ENCODE data around the gene KCTD16. TPM values are rescaled to one million over a fixed set of nuclear protein-coding genes. Genes with fewer than 3 reads are reported as not detected.

Gene KCTD16
- polyA plus RNA-seq, 1 donor (not counting 4 experiments of a cell fraction or from before 2014, with no cell fraction given): 0.04 TPM

- H3K79me2 ChIP-seq (ENCODE audit: control insufficient read depth, insufficient read depth, low read length): no peaks in the 10 kb centered on the region
- no peak overlapping the region for H3K9ac ChIP-seq (ENCODE audit: control insufficient read depth, extremely low read depth, insufficient read depth, low read length)
- no peak for FAIRE-seq
- H3K27me3 ChIP-seq (ENCODE audit: control insufficient read depth, extremely low read depth, insufficient read depth, low read length): no peaks in the 10 kb centered on the region
- H3K9me3 ChIP-seq (ENCODE audit: control insufficient read depth, low read depth, low read length): no peaks in the 10 kb centered on the region
- H3K36me3 ChIP-seq (ENCODE audit: control insufficient read depth in 2 of 2, extremely low read depth in 1 of 2, insufficient read depth in 2 of 2, low read length in 2 of 2): no peaks in the 10 kb centered on the region
- no peaks in the 10 kb centered on the region for H3K9me1 ChIP-seq (ENCODE audit: control insufficient read depth, extremely low read depth, insufficient read depth, low read length)
- DNase-seq (ENCODE audit: low read depth, low spot score): no peak
- no peaks in the 10 kb centered on the region for H4K20me1 ChIP-seq (ENCODE audit: control insufficient read depth, extremely low read depth, insufficient read depth, low read length)
- H2AFZ ChIP-seq (ENCODE audit: control insufficient read depth, low read length): no peak overlapping the region
- dilution Hi-C loops (cut with MboI; ENCODE audit: extremely low pct_ligation_motif_present, low sequenced_read_pairs): no loop called here
- TF ChIP-seq CTCF (optimal IDR thresholded peaks at IDR 0.05 in 1 of 3, IDR thresholded peaks at IDR 0.05 in 1 of 3, conservative IDR thresholded peaks at IDR 0.05 in 1 of 3; ENCODE audit: extremely low read depth in 1 of 3, insufficient read depth in 2 of 3, low read length in 3 of 3) (no peak), EZH2 (IDR thresholded peaks at IDR 0.05; ENCODE audit: low read length) (no peak)
- no peak overlapping the region for H3K4me3 ChIP-seq (ENCODE audit: control insufficient read depth in 2 of 3, extremely low read depth in 1 of 3, insufficient read depth in 2 of 3, low read depth in 1 of 3, low read length in 3 of 3)
- no peak overlapping the region for H3K27ac ChIP-seq (ENCODE audit: control insufficient read depth, insufficient read depth, low read length)
- H3K4me2 ChIP-seq (ENCODE audit: control insufficient read depth, extremely low read depth, insufficient read depth, low read depth, low read length): no peak overlapping the region
- no peaks in the 10 kb centered on the region for H3K4me1 ChIP-seq (ENCODE audit: control insufficient read depth, extremely low read depth, insufficient read depth, low read length)
Measured at GRCh38 chr5:144315994-144316634, 145.4 kb downstream of the KCTD16 start.

GRCh38 chr5:144318011-144318410 is 147.3 kb downstream of the KCTD16 start:
- Histone ChIP-seq H3K4me3 (ENCODE audit: control insufficient read depth in 2 of 3, extremely low read depth in 1 of 3, insufficient read depth in 2 of 3, low read depth in 1 of 3, low read length in 3 of 3) (no peak overlapping the region), H2AFZ (ENCODE audit: control insufficient read depth, low read length) (no peak overlapping the region), H3K27ac (ENCODE audit: control insufficient read depth, insufficient read depth, low read length) (no peak overlapping the region), H4K20me1 (ENCODE audit: control insufficient read depth, extremely low read depth, insufficient read depth, low read length) (no peaks in the 10 kb centered on the region), H3K36me3 (ENCODE audit: control insufficient read depth in 2 of 2, extremely low read depth in 1 of 2, insufficient read depth in 2 of 2, low read length in 2 of 2) (no peaks in the 10 kb centered on the region), H3K9me1 (ENCODE audit: control insufficient read depth, extremely low read depth, insufficient read depth, low read length) (no peaks in the 10 kb centered on the region), H3K9ac (ENCODE audit: control insufficient read depth, extremely low read depth, insufficient read depth, low read length) (no peak overlapping the region), H3K79me2 (ENCODE audit: control insufficient read depth, insufficient read depth, low read length) (no peaks in the 10 kb centered on the region), H3K4me2 (ENCODE audit: control insufficient read depth, extremely low read depth, insufficient read depth, low read depth, low read length) (no peak overlapping the region), H3K4me1 (ENCODE audit: control insufficient read depth, extremely low read depth, insufficient read depth, low read length) (no peaks in the 10 kb centered on the region), H3K9me3 (ENCODE audit: control insufficient read depth, low read depth, low read length) (no peaks in the 10 kb centered on the region), H3K27me3 (ENCODE audit: control insufficient read depth, extremely low read depth, insufficient read depth, low read length) (no peaks in the 10 kb centered on the region)
- TF ChIP-seq EZH2 (IDR thresholded peaks at IDR 0.05; ENCODE audit: low read length) (no peak), CTCF (optimal IDR thresholded peaks at IDR 0.05 in 1 of 3, IDR thresholded peaks at IDR 0.05 in 1 of 3, conservative IDR thresholded peaks at IDR 0.05 in 1 of 3; ENCODE audit: extremely low read depth in 1 of 3, insufficient read depth in 2 of 3, low read length in 3 of 3) (no peak)
- FAIRE-seq (no peak), DNase-seq (ENCODE audit: low read depth, low spot score) (no peak)
- dilution Hi-C loops (cut with MboI; ENCODE audit: extremely low pct_ligation_motif_present, low sequenced_read_pairs): no loop called here
